Peyer's patch (tissue), 4 donors: ENCODE results near the gene CDHR2. TPM values are rescaled to one million over a fixed set of nuclear protein-coding genes. Genes with fewer than 3 reads are reported as not detected.
A peak's percentile ranks its signal among the peaks of the same experiment; 100 is the strongest.

Source experiments
- DNase-seq, 3 donors: peaks; one replicate each; pipeline ENCODE4 v3.0.0-alpha.2; 2017 to 2019
- H3K27ac ChIP-seq, 4 donors: fragments of 200-600 bp; sonication (generic); one replicate each; pipeline ENCODE4 v1.5.1; 2016 to 2019
- H3K27me3 ChIP-seq, 2 donors: fragments of 200-600 bp; sonication (generic); one replicate each; pipeline ENCODE4 v1.5.1; 2019
- H3K36me3 ChIP-seq, 3 donors: fragments of 200-600 bp; sonication (generic); one replicate each; pipeline ENCODE4 v1.5.1; 2016 to 2019
- H3K4me1 ChIP-seq, 4 donors: fragments of 200-600 bp; sonication (generic); one replicate each; pipeline ENCODE4 v1.5.1; 2016 to 2019
- H3K4me3 ChIP-seq, 4 donors: fragments of 200-600 bp; sonication (generic); 1 replicate in 3 of 4; 2 replicates in 1 of 4; pipeline ENCODE4 v1.5.1; 2016 to 2019; ENCODE audit warnings: mild to moderate bottlenecking in 1 of 4
- H3K9me3 ChIP-seq, 4 donors: fragments of 200-600 bp; sonication (generic); one replicate each; pipeline ENCODE4 v1.5.1; 2016 to 2019; ENCODE audit warnings: mild to moderate bottlenecking in 1 of 4
- POLR2A ChIP-seq, 2 donors: fragments of 450-650 bp; IDR thresholded peaks; one replicate each; pipeline ENCODE4 v1.5.1; 2017; ENCODE audit warnings: antibody characterized with exemption in 2 of 2, mild to moderate bottlenecking in 2 of 2, moderate library complexity in 2 of 2
- total RNA-seq, 4 donors: library from RNA; depleted of rRNA; stranded (reverse); fragments of >200 nt; gene quantifications; one replicate each; pipeline ENCODE4 v1.1.0, GENCODE V29; 2016
- TF ChIP-seq, protein P1 (sequence below), 6 experiments: fragments of 450-650 bp in 4 of 6; fragments of 200-600 bp in 2 of 6; sonication (generic) in 1 of 6; IDR thresholded peaks; one replicate each; pipeline ENCODE4 v1.5.1; 2017 to 2019; ENCODE audit warnings: antibody characterized with exemption in 6 of 6, mild to moderate bottlenecking in 3 of 6, moderate library complexity in 1 of 6

The CDHR2 gene
- total RNA-seq, 4 donors from 2014 or later: 39.6 to 823 (median 613) TPM

DNA sequence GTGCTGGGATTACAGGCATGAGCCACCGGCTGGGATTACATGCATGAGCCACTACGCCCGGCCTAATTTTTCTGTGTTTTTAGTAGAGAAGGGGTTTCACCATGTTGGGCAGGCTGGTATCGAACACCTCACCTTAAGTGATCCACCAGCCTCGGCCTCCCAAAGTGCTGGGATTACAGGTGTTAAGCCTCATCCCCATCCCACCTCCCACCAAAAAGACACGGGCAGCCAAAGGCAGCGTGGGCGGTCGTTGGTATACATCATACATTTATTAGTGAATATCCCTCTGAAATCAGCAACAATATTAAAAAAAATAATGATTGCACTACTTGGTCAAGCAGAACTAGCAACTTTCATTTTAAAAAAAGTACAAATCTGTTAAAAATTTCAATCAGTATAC lies 22.7 kb upstream of the CDHR2 start:
- no peaks in the 10 kb centered on the region for H3K9me3 ChIP-seq
- no peak overlapping the region for H3K4me3 ChIP-seq
- H3K27me3 ChIP-seq: no peaks in the 10 kb centered on the region
- TF ChIP-seq, protein P1, sequence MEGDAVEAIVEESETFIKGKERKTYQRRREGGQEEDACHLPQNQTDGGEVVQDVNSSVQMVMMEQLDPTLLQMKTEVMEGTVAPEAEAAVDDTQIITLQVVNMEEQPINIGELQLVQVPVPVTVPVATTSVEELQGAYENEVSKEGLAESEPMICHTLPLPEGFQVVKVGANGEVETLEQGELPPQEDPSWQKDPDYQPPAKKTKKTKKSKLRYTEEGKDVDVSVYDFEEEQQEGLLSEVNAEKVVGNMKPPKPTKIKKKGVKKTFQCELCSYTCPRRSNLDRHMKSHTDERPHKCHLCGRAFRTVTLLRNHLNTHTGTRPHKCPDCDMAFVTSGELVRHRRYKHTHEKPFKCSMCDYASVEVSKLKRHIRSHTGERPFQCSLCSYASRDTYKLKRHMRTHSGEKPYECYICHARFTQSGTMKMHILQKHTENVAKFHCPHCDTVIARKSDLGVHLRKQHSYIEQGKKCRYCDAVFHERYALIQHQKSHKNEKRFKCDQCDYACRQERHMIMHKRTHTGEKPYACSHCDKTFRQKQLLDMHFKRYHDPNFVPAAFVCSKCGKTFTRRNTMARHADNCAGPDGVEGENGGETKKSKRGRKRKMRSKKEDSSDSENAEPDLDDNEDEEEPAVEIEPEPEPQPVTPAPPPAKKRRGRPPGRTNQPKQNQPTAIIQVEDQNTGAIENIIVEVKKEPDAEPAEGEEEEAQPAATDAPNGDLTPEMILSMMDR (IDR thresholded peaks at IDR 0.05): no peak
- TF ChIP-seq POLR2A (IDR thresholded peaks at IDR 0.05): no peak
- DNase-seq: no peak
- peaks cover 0 to 44% (median 3%) of the 10 kb centered on the region in 3 donors for H3K36me3 ChIP-seq
- peaks cover 0 to 29% (median 8%) of the 10 kb centered on the region in 4 donors for H3K4me1 ChIP-seq
- no peak overlapping the region for H3K27ac ChIP-seq

DNA sequence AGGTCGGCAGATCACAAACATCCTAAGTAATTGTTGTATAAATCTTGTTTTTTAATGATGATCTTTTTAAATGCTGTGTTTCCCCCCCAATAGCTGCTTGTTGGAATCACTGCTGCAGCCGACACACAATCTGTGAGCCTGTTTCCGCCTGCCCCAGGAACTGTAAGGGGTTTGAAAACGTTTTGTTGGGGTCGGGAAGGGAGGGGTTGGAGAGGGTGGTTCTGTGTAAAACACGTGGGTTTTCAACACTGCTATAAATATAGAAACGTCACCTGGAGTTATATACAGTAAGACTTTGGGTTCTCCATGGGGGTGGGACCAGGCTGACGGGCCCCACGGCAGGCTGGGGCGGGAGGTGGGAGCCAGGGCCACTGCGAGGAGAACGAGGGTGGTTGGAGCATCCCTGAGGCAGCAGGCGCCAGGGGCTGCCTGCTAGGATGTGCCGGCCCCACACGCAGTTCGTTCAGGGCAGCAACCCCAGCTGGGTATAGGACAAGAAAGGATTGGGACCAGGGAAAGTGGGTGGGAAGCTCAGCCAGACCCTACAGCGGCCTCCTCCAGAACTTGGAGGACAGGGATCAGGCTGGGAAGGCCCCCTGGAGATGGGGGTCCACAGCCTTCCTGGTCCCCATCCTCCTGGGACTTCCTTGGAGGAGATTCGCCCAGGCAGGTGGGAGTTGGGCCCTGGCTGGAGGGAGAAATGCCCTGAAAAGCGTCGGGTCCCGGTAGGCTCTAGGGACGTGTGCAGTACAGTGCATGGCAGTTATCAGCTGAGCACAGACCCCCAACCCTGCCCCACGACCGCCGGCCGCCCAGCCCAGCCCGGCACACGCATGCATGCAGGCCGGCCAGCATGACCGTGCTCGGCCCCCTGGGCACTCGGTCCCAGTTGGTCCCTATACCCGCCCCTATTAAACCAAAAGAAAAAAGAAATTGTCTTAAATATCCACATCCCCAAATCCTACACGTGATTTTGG lies 21.6 kb upstream of the CDHR2 start:
- Histone ChIP-seq H3K4me1 (peaks cover 0 to 40% (median 14%) of the 10 kb centered on the region in 4 donors), H3K4me3 (no peak overlapping the region), H3K9me3 (no peaks in the 10 kb centered on the region), H3K27me3 (no peaks in the 10 kb centered on the region), H3K36me3 (peaks cover 0 to 53% (median 3%) of the 10 kb centered on the region in 3 donors), H3K27ac (no peak overlapping the region)
- TF ChIP-seq, protein P1 (IDR thresholded peaks at IDR 0.05): no peak
- TF ChIP-seq POLR2A (IDR thresholded peaks at IDR 0.05): no peak
- no peak for DNase-seq

DNA sequence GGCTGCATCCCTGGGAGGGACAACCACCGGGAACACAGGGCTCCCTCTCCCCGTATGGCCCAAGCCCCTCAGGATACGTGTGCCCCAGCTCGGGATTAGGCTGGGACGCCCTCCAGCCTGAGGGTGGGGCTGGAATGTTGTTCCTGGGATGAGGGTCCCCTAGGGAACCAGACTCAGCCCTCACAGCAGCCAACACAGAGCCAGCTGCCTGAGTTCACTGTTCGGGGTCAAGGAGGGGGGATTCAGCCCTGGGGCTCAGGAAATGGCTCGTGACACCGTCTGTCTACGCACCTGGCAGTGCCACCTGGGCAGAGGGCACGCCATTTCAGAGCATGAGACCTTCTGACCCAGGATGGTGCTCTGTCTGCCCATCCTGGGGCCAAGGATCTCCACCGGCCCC lies 20.8 kb upstream of the CDHR2 start:
- Histone ChIP-seq H3K4me3 (no peak overlapping the region), H3K36me3 (peaks cover 0 to 53% (median 3%) of the 10 kb centered on the region in 3 donors), H3K27ac (peak overlapping the region in 1 of 4 donors; percentile 84), H3K4me1 (peaks cover under 1 to 48% (median 20%) of the 10 kb centered on the region in 4 donors), H3K9me3 (no peaks in the 10 kb centered on the region), H3K27me3 (no peaks in the 10 kb centered on the region)
- no peak for DNase-seq
- TF ChIP-seq POLR2A (IDR thresholded peaks at IDR 0.05): no peak
- TF ChIP-seq, protein P1 (IDR thresholded peaks at IDR 0.05): no peak

DNA sequence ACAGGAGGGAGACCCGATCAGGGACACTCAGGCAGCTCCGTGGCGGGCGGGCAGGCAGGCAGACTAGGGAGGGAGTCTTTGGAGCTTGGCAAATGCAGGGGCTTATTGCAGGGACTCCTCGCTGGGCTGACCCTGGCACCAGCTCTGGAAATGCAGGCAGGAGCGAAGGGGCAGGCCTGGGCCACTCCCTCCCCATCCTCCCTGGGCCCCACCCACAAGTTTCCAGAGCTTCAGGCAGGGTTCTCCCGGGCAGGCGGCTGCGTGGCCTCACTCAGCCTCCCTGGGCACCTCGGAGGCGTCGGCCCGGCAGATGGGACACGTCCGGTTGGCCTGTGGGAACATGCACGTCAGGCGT lies 20.4 kb upstream of the CDHR2 start:
- no peak for DNase-seq
- peaks cover 5 to 52% (median 25%) of the 10 kb centered on the region in 4 donors for H3K4me1 ChIP-seq
- peaks cover 0 to 53% (median 3%) of the 10 kb centered on the region in 3 donors for H3K36me3 ChIP-seq

DNA sequence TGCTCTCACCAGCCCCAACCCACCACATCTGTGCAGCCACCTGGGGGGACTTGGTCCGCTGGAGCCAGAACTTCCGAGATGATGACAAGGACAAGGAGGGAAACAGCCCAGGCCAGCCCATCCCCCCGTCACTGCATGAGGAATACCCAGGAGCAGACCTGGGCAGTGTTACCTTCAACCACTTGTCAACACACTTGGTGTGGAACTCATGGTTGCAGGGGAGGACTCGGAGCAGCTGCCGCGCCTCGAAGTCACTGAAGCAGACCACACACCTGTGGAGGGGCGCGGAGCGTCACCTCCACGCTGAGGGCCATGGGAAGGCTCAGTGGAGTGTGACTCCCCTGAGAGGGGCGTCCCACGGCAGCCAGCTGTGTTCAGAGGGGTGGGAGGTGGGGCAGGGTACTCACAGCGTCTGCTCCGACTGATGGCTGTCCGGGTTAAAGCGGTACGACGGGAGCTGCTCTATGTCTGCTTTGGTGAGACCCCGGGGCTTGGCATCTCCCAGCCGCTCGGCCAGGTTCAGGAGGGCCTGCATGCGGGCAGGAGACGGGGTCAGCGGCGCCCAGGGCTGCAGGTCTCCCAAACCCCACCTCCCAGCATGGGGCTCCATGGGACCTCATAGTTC lies 19.9 kb upstream of the CDHR2 start:
- H3K27ac ChIP-seq: peak overlapping the region in 2 of 4 donors; percentile 21 to 84
- peak in 1 of 3 donors; percentile 58 for DNase-seq
- no peaks in the 10 kb centered on the region for H3K27me3 ChIP-seq
- H3K4me3 ChIP-seq: peak overlapping the region in 1 of 4 donors; percentile 12
- H3K36me3 ChIP-seq: peaks cover 0 to 53% (median 3%) of the 10 kb centered on the region in 3 donors
- H3K9me3 ChIP-seq: no peaks in the 10 kb centered on the region
- peaks cover 9 to 57% (median 29%) of the 10 kb centered on the region in 4 donors for H3K4me1 ChIP-seq
- TF ChIP-seq POLR2A (IDR thresholded peaks at IDR 0.05): no peak
- TF ChIP-seq, protein P1 (IDR thresholded peaks at IDR 0.05): no peak

More for the DNA sequence above, 20.4 kb upstream of the CDHR2 start:
- Histone ChIP-seq H3K4me3 (no peak overlapping the region), H3K27me3 (no peaks in the 10 kb centered on the region), H3K9me3 (no peaks in the 10 kb centered on the region), H3K27ac (peak overlapping the region in 2 of 4 donors; percentile 21 to 84)
- TF ChIP-seq POLR2A (IDR thresholded peaks at IDR 0.05): no peak
- TF ChIP-seq, protein P1 (IDR thresholded peaks at IDR 0.05): no peak
